A673 (cell line): ENCODE data around the gene SKP1. TPM values are rescaled to one million over a fixed set of nuclear protein-coding genes. Genes with fewer than 3 reads are reported as not detected.

Experiments used
- BruUV-seq: library from RNA; stranded (reverse); fragments of 400-500 nt; replicated peaks from 2 replicates; lab custom pipeline; 2021; lab: Mats Ljungman, UMichigan
- CTCF ChIA-PET: fragments of 300-600 bp; sonication (Branson Sonifier 250); formaldehyde crosslinking; loops from one replicate; lab custom pipeline; 2022; ENCODE audit warnings: antibody characterized with exemption; lab: Charles Lee
- POLR2A ChIA-PET: fragments of 300-600 bp; sonication (Branson Sonifier 250); formaldehyde crosslinking; loops from one replicate; lab custom pipeline; 2022; ENCODE audit warnings: antibody characterized with exemption; ENCODE audit not compliant: low non-redundant PET; lab: Charles Lee
- DNase-seq: peaks from one replicate; pipeline ENCODE4 v3.0.0-alpha.2; 2015; ENCODE audit warnings: low spot score
- H3K27ac ChIP-seq: fragments of 200-600 bp; sonication (generic); 2 replicates; pipeline ENCODE4 v1.5.1; 2016; ENCODE audit warnings: mixed run types, low read depth, mild to moderate bottlenecking, mixed read lengths, antibody characterized with exemption, low read length; ENCODE audit not compliant: poor library complexity, severe bottlenecking
- H3K27me3 ChIP-seq: fragments of 200-600 bp; sonication (generic); replicated peaks from 2 replicates; pipeline ENCODE4 v1.6.1; 2017; ENCODE audit warnings: mixed run types, low read depth, mild to moderate bottlenecking, mixed read lengths, antibody characterized with exemption, low read length; ENCODE audit not compliant: insufficient read depth, poor library complexity
- H3K36me3 ChIP-seq: fragments of 200-600 bp; sonication (generic); 2 replicates; pipeline ENCODE4 v1.6.1; 2016; ENCODE audit warnings: mixed run types, mild to moderate bottlenecking, mixed read lengths, antibody characterized with exemption, low read length; ENCODE audit not compliant: insufficient read depth, poor library complexity, severe bottlenecking
- H3K4me1 ChIP-seq: fragments of 200-600 bp; sonication (generic); 2 replicates; pipeline ENCODE4 v1.6.1; 2017; ENCODE audit warnings: mixed run types, mild to moderate bottlenecking, mixed read lengths, antibody characterized with exemption, low read length; ENCODE audit not compliant: insufficient read depth, poor library complexity, severe bottlenecking
- H3K4me3 ChIP-seq: fragments of 200-600 bp; sonication (generic); 2 replicates; pipeline ENCODE4 v1.5.1; 2016; ENCODE audit warnings: low read depth, mixed run types, mild to moderate bottlenecking, mixed read lengths, low read length; ENCODE audit not compliant: poor library complexity, severe bottlenecking
- H3K9me3 ChIP-seq: fragments of 200-600 bp; sonication (generic); 2 replicates; pipeline ENCODE4 v1.6.1; 2016; ENCODE audit warnings: mixed run types, low read depth, mild to moderate bottlenecking, mixed read lengths, antibody characterized with exemption, low read length; ENCODE audit not compliant: poor library complexity, severe bottlenecking
- CTCF ChIP-seq: fragments of 300-800, 200-600 bp; sonication (generic); conservative IDR thresholded peaks from 2 replicates; pipeline ENCODE4 v1.5.1; 2017; ENCODE audit warnings: low read depth, mild to moderate bottlenecking, antibody characterized with exemption, low read length, moderate library complexity, mixed read lengths
- EZH2 ChIP-seq: fragments of 200-600 bp; sonication (generic); IDR thresholded peaks from 2 replicates; pipeline ENCODE4 v1.6.1; 2017; ENCODE audit warnings: borderline replicate concordance, low read depth, mild to moderate bottlenecking, mixed read lengths, antibody characterized with exemption, low read length; ENCODE audit not compliant: poor library complexity, severe bottlenecking
- intact Hi-C: fragments of 100-400 bp; cut with micrococcal nuclease; formaldehyde crosslinking; loops from one replicate; pipeline ENCODE4 v1.10.0; 2022; ENCODE audit not compliant: unreplicated experiment
- total RNA-seq: library from RNA; stranded (reverse); gene quantifications from 2 replicates; pipeline ENCODE4 v1.2.3, GENCODE V29; 2021

The SKP1 gene
- total RNA-seq, 1 experiment from 2014 or later: 465 TPM

- ChIA-PET CTCF (interaction anchor here (0.6 to 5.3 kb wide), 4 partner anchors 66 to 106 kb away, joined by 3 to 87 read pairs (median 8); no protein-coding TSS in a partner anchor), POLR2A (no interaction called here)
- Histone ChIP-seq H3K4me3 (no peak overlapping the region), H3K27me3 (no peaks in the 10 kb centered on the region), H3K36me3 (peaks cover 38% of the 10 kb centered on the region), H3K27ac (no peak overlapping the region), H3K9me3 (no peaks in the 10 kb centered on the region), H3K4me1 (no peaks in the 10 kb centered on the region)
- TF ChIP-seq CTCF: no peak
- no peak for TF ChIP-seq EZH2
- no peak for DNase-seq
- intact Hi-C loops: loop anchor here (1.0 kb wide), 1 partner anchor 106 kb away; no protein-coding TSS in a partner anchor
- no TSS peak for BruUV-seq
These were observed 31.6 kb downstream of the SKP1 start for GRCh38 chr5:134145041-134145757.

- TF ChIP-seq CTCF (no peak), EZH2 (no peak)
- no TSS peak for BruUV-seq
- H3K4me1 ChIP-seq: no peaks in the 10 kb centered on the region
- H3K27ac ChIP-seq: no peak overlapping the region
- H3K36me3 ChIP-seq: peaks cover 33% of the 10 kb centered on the region
- ChIA-PET POLR2A (no interaction called here), CTCF (interaction anchor here (5.3 kb wide), 1 partner anchor 104 kb away, joined by 87 read pairs; no protein-coding TSS in a partner anchor)
- intact Hi-C loops: no loop called here
- no peaks in the 10 kb centered on the region for H3K27me3 ChIP-seq
- DNase-seq: no peak
- H3K9me3 ChIP-seq: no peaks in the 10 kb centered on the region
- H3K4me3 ChIP-seq: no peak overlapping the region
These were observed 32.5 kb downstream of the SKP1 start for GRCh38 chr5:134143944-134144941.

GRCh38 chr5:134143431-134143830, 33.3 kb downstream of the SKP1 start:
- intact Hi-C loops: no loop called here
- H3K9me3 ChIP-seq: no peaks in the 10 kb centered on the region
- no peak overlapping the region for H3K27ac ChIP-seq
- no peaks in the 10 kb centered on the region for H3K27me3 ChIP-seq
- no peak overlapping the region for H3K4me3 ChIP-seq
- H3K4me1 ChIP-seq: no peaks in the 10 kb centered on the region
- peaks cover 32% of the 10 kb centered on the region for H3K36me3 ChIP-seq
- POLR2A ChIA-PET: no interaction called here
- no peak for DNase-seq
- CTCF ChIA-PET: interaction anchor here (5.3 kb wide), 1 partner anchor 103 kb away, joined by 87 read pairs; no protein-coding TSS in a partner anchor
- no peak for TF ChIP-seq EZH2
- TF ChIP-seq CTCF: no peak
- no TSS peak for BruUV-seq
